HepG2 (cell line): ENCODE measurements around the gene CNBD2. TPM values are rescaled to one million over a fixed set of nuclear protein-coding genes. Genes with fewer than 3 reads are reported as not detected.

Source experiments
- ARHGAP35 ChIP-seq: sonication (generic); formaldehyde crosslinking; IDR thresholded peaks from 2 replicates; pipeline ENCODE4 v1.9.0; 2022; ENCODE audit warnings: mild to moderate bottlenecking, inconsistent platforms, moderate library complexity, missing genetic modification reagents, borderline replicate concordance
- HCFC1 ChIP-seq: fragments of 150-350 bp; IDR thresholded peaks from 2 replicates; pipeline ENCODE4 v1.6.1; 2014; ENCODE audit warnings: low read depth, low read length
- IKZF4 ChIP-seq: sonication (generic); formaldehyde crosslinking; IDR thresholded peaks from 2 replicates; pipeline ENCODE4 v1.5.1; 2020; ENCODE audit warnings: borderline replicate concordance, mild to moderate bottlenecking, low read depth, missing genetic modification reagents; ENCODE audit errors: not compliant biosample characterization
- NCOR1 ChIP-seq: fragments of 200-600 bp; sonication (generic); IDR thresholded peaks from 2 replicates; pipeline ENCODE4 v1.7.0; 2017; ENCODE audit warnings: antibody characterized with exemption, low read length, borderline replicate concordance
- NFRKB ChIP-seq: fragments of 450-650 bp; IDR thresholded peaks from 2 replicates; pipeline ENCODE4 v1.6.1; 2017
- NFYC ChIP-seq: IDR thresholded peaks from 2 replicates; pipeline ENCODE4 v1.6.1; 2016; ENCODE audit warnings: missing genetic modification reagents, missing compliant biosample characterization
- SP1 ChIP-seq, 2 experiments: fragments of 450-650 bp in 1 of 2; sonication (generic) in 1 of 2; formaldehyde crosslinking in 1 of 2; IDR thresholded peaks; 2 replicates each; pipeline versions ENCODE4 v1.4.0 to v1.6.1; 2016 to 2020; ENCODE audit warnings: missing genetic modification reagents in 1 of 2
- TCF7L2 ChIP-seq: IDR thresholded peaks from 2 replicates; pipeline ENCODE4 v1.6.1; 2011; ENCODE audit warnings: mild to moderate bottlenecking, low read depth, low read length, moderate library complexity
- ZNF382 ChIP-seq: sonication (generic); formaldehyde crosslinking; IDR thresholded peaks from 2 replicates; pipeline ENCODE4 v1.5.0; 2020; ENCODE audit warnings: missing genetic modification reagents, mild to moderate bottlenecking, borderline replicate concordance
- ZNF574 ChIP-seq: sonication (generic); formaldehyde crosslinking; IDR thresholded peaks from 2 replicates; pipeline ENCODE4 v1.4.0; 2020; ENCODE audit warnings: missing genetic modification reagents
- ZNF703 ChIP-seq: sonication (generic); formaldehyde crosslinking; IDR thresholded peaks from 2 replicates; pipeline ENCODE4 v1.5.1; 2020; ENCODE audit warnings: missing genetic modification reagents, mild to moderate bottlenecking, moderate library complexity, borderline replicate concordance
- ZNF816 ChIP-seq: sonication (generic); formaldehyde crosslinking; IDR thresholded peaks from 2 replicates; pipeline ENCODE4 v1.8.0; 2022; ENCODE audit warnings: missing genetic modification reagents, mild to moderate bottlenecking, borderline replicate concordance
- ZXDC ChIP-seq: sonication (generic); formaldehyde crosslinking; IDR thresholded peaks from 2 replicates; pipeline ENCODE4 v1.5.0; 2020; ENCODE audit warnings: mild to moderate bottlenecking, missing genetic modification reagents
- polyA plus RNA-seq, 8 experiments: library from polyadenylated mRNA; depleted of rRNA in 3 of 8; stranded (reverse) in 7 of 8; unstranded in 1 of 8; fragments of >200 nt; fragmentation: Illumina TruSeq in 4 of 8; extraction: Trizol in 4 of 8; gene quantifications; 2 replicates each; pipeline versions ENCODE4 v1.2.1 to v1.2.3, GENCODE V29; 2011 to 2016; ENCODE audit warnings: low read depth in 4 of 8, missing spikeins in 1 of 8, mixed read lengths in 1 of 8; ENCODE audit not compliant: insufficient read depth in 1 of 8
- total RNA-seq, 5 experiments: library from RNA; depleted of rRNA; stranded (reverse); fragments of >200 nt; fragmentation: Illumina TruSeq; extraction: Trizol; gene quantifications; 2 replicates each; pipeline ENCODE4 v1.2.3, GENCODE V29; 2016; ENCODE audit warnings: low read depth in 1 of 5
- TF ChIP-seq, protein P1 (sequence below): sonication (generic); formaldehyde crosslinking; IDR thresholded peaks from 2 replicates; pipeline ENCODE4 v1.5.0; 2020; ENCODE audit warnings: missing genetic modification reagents
- TF ChIP-seq, protein P2 (sequence below): sonication (generic); formaldehyde crosslinking; IDR thresholded peaks from 2 replicates; pipeline ENCODE4 v1.9.0; 2022; ENCODE audit warnings: missing genetic modification reagents, mild to moderate bottlenecking, borderline replicate concordance
- TF ChIP-seq, protein P3 (sequence below): sonication (generic); formaldehyde crosslinking; IDR thresholded peaks from 2 replicates; pipeline ENCODE4 v1.5.1; 2020; ENCODE audit warnings: mild to moderate bottlenecking, missing genetic modification reagents

The CNBD2 gene
- total and polyA plus RNA-seq, 2 of the 13 experiments (the other 11 are each of a cell fraction or from before 2014, with no cell fraction given) = 12.4 to 22.8 TPM

- TF ChIP-seq NCOR1 (peak; percentile 20; the same call in 1 of the 2 replicates), SP1 (IDR thresholded peaks at IDR 0.05) (no peak), SP1 (CRISPR knock-in tag; IDR thresholded peaks at IDR 0.05) (peak; percentile 91; the same call in 1 of the 2 replicates), ZNF382 (CRISPR knock-in tag) (no peak), ARHGAP35 (CRISPR knock-in tag) (0 out of 2 replicates have a peak, but pooled peaks have one; percentile 83), NFYC (CRISPR knock-in tag) (peak; percentile 59), TCF7L2 (no peak), NFRKB (peak; percentile 49; the same call in 1 of the 2 replicates), ZNF574 (peak; percentile 98), ZNF816 (CRISPR knock-in tag) (peak; percentile 96; the same call in 1 of the 2 replicates), IKZF4 (CRISPR knock-in tag) (peak; percentile 95), HCFC1 (peak; percentile 81), ZXDC (CRISPR knock-in tag) (peak; percentile 98), ZNF703 (CRISPR knock-in tag) (no peak; the same call in 1 of the 2 replicates)
- TF ChIP-seq, protein P1, sequence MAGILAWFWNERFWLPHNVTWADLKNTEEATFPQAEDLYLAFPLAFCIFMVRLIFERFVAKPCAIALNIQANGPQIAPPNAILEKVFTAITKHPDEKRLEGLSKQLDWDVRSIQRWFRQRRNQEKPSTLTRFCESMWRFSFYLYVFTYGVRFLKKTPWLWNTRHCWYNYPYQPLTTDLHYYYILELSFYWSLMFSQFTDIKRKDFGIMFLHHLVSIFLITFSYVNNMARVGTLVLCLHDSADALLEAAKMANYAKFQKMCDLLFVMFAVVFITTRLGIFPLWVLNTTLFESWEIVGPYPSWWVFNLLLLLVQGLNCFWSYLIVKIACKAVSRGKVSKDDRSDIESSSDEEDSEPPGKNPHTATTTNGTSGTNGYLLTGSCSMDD (CRISPR knock-in tag) = 0 out of 2 replicates have a peak, but pooled peaks have one; percentile 2
- TF ChIP-seq, protein P2, sequence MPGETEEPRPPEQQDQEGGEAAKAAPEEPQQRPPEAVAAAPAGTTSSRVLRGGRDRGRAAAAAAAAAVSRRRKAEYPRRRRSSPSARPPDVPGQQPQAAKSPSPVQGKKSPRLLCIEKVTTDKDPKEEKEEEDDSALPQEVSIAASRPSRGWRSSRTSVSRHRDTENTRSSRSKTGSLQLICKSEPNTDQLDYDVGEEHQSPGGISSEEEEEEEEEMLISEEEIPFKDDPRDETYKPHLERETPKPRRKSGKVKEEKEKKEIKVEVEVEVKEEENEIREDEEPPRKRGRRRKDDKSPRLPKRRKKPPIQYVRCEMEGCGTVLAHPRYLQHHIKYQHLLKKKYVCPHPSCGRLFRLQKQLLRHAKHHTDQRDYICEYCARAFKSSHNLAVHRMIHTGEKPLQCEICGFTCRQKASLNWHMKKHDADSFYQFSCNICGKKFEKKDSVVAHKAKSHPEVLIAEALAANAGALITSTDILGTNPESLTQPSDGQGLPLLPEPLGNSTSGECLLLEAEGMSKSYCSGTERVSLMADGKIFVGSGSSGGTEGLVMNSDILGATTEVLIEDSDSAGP (CRISPR knock-in tag) = peak; percentile 97
- TF ChIP-seq, protein P3, sequence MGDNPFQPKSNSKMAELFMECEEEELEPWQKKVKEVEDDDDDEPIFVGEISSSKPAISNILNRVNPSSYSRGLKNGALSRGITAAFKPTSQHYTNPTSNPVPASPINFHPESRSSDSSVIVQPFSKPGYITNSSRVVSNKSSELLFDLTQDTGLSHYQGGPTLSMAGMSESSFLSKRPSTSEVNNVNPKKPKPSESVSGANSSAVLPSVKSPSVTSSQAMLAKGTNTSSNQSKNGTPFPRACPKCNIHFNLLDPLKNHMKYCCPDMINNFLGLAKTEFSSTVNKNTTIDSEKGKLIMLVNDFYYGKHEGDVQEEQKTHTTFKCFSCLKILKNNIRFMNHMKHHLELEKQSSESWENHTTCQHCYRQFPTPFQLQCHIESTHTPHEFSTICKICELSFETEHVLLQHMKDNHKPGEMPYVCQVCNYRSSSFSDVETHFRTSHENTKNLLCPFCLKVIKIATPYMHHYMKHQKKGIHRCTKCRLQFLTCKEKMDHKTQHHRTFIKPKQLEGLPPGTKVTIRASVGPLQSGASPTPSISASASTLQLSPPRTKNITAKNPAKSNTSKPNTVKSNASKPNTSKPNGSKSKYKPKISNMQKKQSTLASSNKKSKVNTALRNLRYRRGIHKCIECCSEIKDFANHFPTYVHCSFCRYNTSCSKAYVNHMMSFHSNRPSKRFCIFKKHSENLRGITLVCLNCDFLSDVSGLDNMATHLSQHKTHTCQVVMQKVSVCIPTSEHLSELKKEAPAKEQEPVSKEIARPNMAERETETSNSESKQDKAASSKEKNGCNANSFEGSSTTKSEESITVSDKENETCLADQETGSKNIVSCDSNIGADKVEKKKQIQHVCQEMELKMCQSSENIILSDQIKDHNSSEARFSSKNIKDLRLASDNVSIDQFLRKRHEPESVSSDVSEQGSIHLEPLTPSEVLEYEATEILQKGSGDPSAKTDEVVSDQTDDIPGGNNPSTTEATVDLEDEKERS (CRISPR knock-in tag) = peak; percentile 92
These were observed 14.0 kb upstream of the CNBD2 start, which contains the start of gene SCAND1 (continued) for GRCh38 chr20:35954200-35954906.
